Measurements from ENCODE around the gene CLIC4. TPM values are rescaled to one million over a fixed set of nuclear protein-coding genes. Genes with fewer than 3 reads are reported as not detected.

The CLIC4 gene
- total and polyA plus RNA-seq, 3 experiments from 2014 or later, result 0.18 to 13.2 (median 12.8) TPM

DNA sequence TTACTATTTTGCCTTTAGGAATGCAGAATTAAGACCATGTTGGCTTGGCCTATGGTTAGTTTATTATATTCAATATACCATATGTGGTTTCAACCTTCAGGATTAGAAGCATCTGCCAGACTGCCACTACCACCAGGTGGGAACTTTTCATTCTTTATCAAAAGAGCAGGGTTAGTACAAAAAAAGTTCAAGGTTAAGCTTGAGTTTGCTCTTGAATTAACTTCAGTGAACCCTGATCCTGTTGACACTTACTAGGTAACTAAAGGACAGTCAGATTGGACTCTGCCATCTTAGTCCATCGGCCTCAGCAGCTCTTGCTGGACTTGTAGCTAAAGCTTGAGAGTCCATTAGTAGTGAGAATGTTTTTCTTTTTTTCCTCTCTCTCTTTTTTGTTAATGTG, 22.1 kb downstream of the CLIC4 start:
- Mint-ChIP-seq H3K27ac (no peak overlapping the region), H3K36me3 (no peaks in the 10 kb centered on the region), H3K9me3 (no peaks in the 10 kb centered on the region), H3K27me3 (peaks cover 8 to 9% of the 10 kb centered on the region in 2 donors), H3K4me3 (no peak overlapping the region), H3K4me1 (no peaks in the 10 kb centered on the region)
- Histone ChIP-seq H3K4me1 (ENCODE audit: insufficient read depth, low read length) (no peaks in the 10 kb centered on the region), H3K4me3 (ENCODE audit: low read length) (no peak overlapping the region), H3K9me3 (ENCODE audit: low read length) (no peaks in the 10 kb centered on the region), H3K36me3 (ENCODE audit: insufficient read depth, low read length) (no peaks in the 10 kb centered on the region), H3K27me3 (ENCODE audit: insufficient read depth, low read length, poor library complexity, severe bottlenecking) (no peaks in the 10 kb centered on the region), H3K27ac (ENCODE audit: low read depth, low read length) (no peak overlapping the region)
- POLR2A ChIA-PET, result no interaction called here
- DNase-seq, result no peak
- CTCF ChIA-PET, result no interaction called here

DNA sequence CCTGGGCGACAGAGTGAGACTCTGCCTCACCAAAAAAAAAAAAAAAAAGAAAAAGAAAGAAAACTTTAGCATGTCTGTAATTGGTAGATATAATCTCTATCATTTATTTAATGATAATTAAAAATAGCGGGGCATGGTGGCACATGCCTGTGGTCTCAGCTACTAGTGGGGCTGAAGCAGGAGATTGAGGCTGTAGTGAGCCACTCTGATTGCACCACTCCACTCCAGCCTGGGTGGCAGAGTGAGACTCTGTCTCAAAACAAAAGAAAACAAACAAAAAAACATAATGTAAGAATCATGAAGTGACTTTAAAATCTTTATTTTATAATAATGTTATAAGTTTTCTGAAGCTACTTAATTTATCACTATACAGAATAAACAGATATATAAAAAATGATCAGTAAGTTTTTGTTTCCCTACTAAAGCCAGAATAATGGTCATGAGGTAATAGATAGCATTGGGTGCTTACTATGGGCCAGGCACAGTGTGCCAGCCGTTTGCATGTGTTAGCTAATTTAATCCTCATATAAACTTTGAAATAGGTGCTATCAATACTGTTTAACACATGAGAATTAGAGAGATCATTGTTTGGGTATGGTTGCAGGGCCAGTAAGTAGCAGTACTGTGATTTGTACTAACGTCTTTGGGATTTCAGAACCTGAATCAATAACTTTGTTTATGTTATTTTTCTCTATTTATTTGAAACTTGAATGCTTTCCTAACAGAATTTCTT, 23.8 kb downstream of the CLIC4 start:
- Histone ChIP-seq H3K27me3 (ENCODE audit: insufficient read depth, low read length, poor library complexity, severe bottlenecking) (no peaks in the 10 kb centered on the region), H3K36me3 (ENCODE audit: insufficient read depth, low read length) (no peaks in the 10 kb centered on the region), H3K27ac (ENCODE audit: low read depth, low read length) (no peak overlapping the region), H3K4me3 (ENCODE audit: low read length) (no peak overlapping the region), H3K4me1 (ENCODE audit: insufficient read depth, low read length) (no peaks in the 10 kb centered on the region), H3K9me3 (ENCODE audit: low read length) (no peaks in the 10 kb centered on the region)
- Mint-ChIP-seq H3K27ac (no peak overlapping the region), H3K4me3 (no peak overlapping the region), H3K36me3 (no peaks in the 10 kb centered on the region), H3K4me1 (no peaks in the 10 kb centered on the region), H3K27me3 (peaks cover 8 to 9% of the 10 kb centered on the region in 2 donors), H3K9me3 (no peaks in the 10 kb centered on the region)
- POLR2A ChIA-PET, result no interaction called here
- CTCF ChIA-PET, result interaction anchor here (1.2 kb wide), 1 partner anchor 9 kb away, joined by 3 read pairs; no protein-coding TSS in a partner anchor
- DNase-seq, result no peak

- Histone ChIP-seq H3K27ac (ENCODE audit: low read depth, low read length) (peak overlapping the region; percentile 6), H3K9me3 (ENCODE audit: low read length) (no peaks in the 10 kb centered on the region), H3K27me3 (ENCODE audit: insufficient read depth, low read length, poor library complexity, severe bottlenecking) (no peaks in the 10 kb centered on the region), H3K4me1 (ENCODE audit: insufficient read depth, low read length) (no peaks in the 10 kb centered on the region), H3K4me3 (ENCODE audit: low read length) (no peak overlapping the region), H3K36me3 (ENCODE audit: insufficient read depth, low read length) (no peaks in the 10 kb centered on the region)
- no peaks in the 10 kb centered on the region for H3K4me1 Mint-ChIP-seq
- peaks cover 5 to 8% of the 10 kb centered on the region in 2 donors for H3K27me3 Mint-ChIP-seq
- H3K36me3 Mint-ChIP-seq, result no peaks in the 10 kb centered on the region
- CTCF ChIA-PET, result interaction anchor here (1.2 kb wide), 1 partner anchor 8 kb away, joined by 3 read pairs; no protein-coding TSS in a partner anchor
- no peak overlapping the region for H3K4me3 Mint-ChIP-seq
- H3K27ac Mint-ChIP-seq, result no peak overlapping the region
- POLR2A ChIA-PET, result no interaction called here
- no peaks in the 10 kb centered on the region for H3K9me3 Mint-ChIP-seq
- DNase-seq, result no peak
Observed at GRCh38 chr1:24769656-24770651, 24.7 kb downstream of the CLIC4 start.

DNA sequence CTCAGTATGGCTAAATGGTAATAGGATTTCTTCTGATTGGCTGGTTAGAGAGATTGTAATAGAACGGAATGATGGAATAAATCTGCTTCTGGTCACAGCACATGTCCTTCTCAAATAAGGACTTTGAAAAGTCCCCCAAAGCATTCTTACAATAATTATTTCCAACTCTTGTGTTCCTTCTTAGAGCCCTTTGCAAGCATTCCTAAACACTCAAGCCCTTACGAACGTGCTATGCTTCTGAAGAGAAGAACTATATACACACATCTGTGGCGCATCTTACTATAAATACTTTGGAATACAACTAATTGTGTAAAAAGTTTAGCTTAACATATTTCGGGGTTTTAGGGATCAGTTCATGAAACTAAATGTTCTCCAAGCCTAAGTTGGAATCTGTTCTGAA, 25.6 kb downstream of the CLIC4 start:
- Mint-ChIP-seq H3K27me3 (peaks cover 0 to 9% of the 10 kb centered on the region in 2 donors), H3K36me3 (no peaks in the 10 kb centered on the region), H3K9me3 (no peaks in the 10 kb centered on the region), H3K27ac (no peak overlapping the region), H3K4me1 (no peaks in the 10 kb centered on the region), H3K4me3 (no peak overlapping the region)
- Histone ChIP-seq H3K27ac (ENCODE audit: low read depth, low read length) (no peak overlapping the region), H3K36me3 (ENCODE audit: insufficient read depth, low read length) (no peaks in the 10 kb centered on the region), H3K4me1 (ENCODE audit: insufficient read depth, low read length) (no peaks in the 10 kb centered on the region), H3K4me3 (ENCODE audit: low read length) (no peak overlapping the region), H3K27me3 (ENCODE audit: insufficient read depth, low read length, poor library complexity, severe bottlenecking) (no peaks in the 10 kb centered on the region), H3K9me3 (ENCODE audit: low read length) (no peaks in the 10 kb centered on the region)
- ChIA-PET POLR2A (no interaction called here), CTCF (interaction anchor here (1.5 kb wide), 1 partner anchor 82 kb away, joined by 3 read pairs; no protein-coding TSS in a partner anchor)
- no peak for DNase-seq

DNA sequence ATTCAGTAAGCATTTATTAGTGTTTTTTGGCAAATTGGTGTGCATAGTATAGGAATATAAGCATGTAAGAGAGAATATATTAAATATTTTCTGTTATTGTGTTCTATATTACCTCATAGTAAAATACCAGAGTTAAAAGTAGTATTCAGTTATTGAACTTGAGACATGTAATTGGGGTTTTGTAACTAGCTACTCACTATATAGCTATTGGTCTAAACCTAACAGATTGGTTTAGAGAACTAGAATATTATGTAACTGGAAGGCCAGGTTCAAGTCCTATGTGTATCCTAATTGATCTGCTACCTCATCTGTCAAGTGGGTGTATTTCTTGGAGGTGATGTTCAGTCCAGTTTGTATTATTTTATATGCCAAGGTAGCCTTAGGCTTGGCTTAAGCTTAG, 26.3 kb downstream of the CLIC4 start:
- Histone ChIP-seq H3K4me1 (ENCODE audit: insufficient read depth, low read length) (no peaks in the 10 kb centered on the region), H3K4me3 (ENCODE audit: low read length) (no peak overlapping the region), H3K27ac (ENCODE audit: low read depth, low read length) (no peak overlapping the region), H3K36me3 (ENCODE audit: insufficient read depth, low read length) (no peaks in the 10 kb centered on the region), H3K9me3 (ENCODE audit: low read length) (no peaks in the 10 kb centered on the region), H3K27me3 (ENCODE audit: insufficient read depth, low read length, poor library complexity, severe bottlenecking) (no peaks in the 10 kb centered on the region)
- Mint-ChIP-seq H3K27me3 (peaks cover 0 to 12% of the 10 kb centered on the region in 2 donors), H3K36me3 (no peaks in the 10 kb centered on the region), H3K9me3 (no peaks in the 10 kb centered on the region), H3K4me1 (no peaks in the 10 kb centered on the region), H3K4me3 (no peak overlapping the region), H3K27ac (no peak overlapping the region)
- ChIA-PET POLR2A (no interaction called here), CTCF (interaction anchor here (0.9 to 1.5 kb wide), 2 partner anchors 76 to 83 kb away, joined by 3 read pairs; no protein-coding TSS in a partner anchor)
- DNase-seq, result no peak

GRCh38 chr1:24773618-24774017, 28.4 kb downstream of the CLIC4 start:
- H3K27ac ChIP-seq (ENCODE audit: low read depth, low read length), result no peak overlapping the region
- Mint-ChIP-seq H3K27me3 (peaks cover 0 to 5% of the 10 kb centered on the region in 2 donors), H3K27ac (no peak overlapping the region), H3K4me1 (no peaks in the 10 kb centered on the region), H3K36me3 (no peaks in the 10 kb centered on the region), H3K9me3 (no peaks in the 10 kb centered on the region), H3K4me3 (no peak overlapping the region)
- no peak for DNase-seq
- no peaks in the 10 kb centered on the region for H3K4me1 ChIP-seq (ENCODE audit: insufficient read depth, low read length)
- H3K27me3 ChIP-seq (ENCODE audit: insufficient read depth, low read length, poor library complexity, severe bottlenecking), result no peaks in the 10 kb centered on the region
- no peaks in the 10 kb centered on the region for H3K36me3 ChIP-seq (ENCODE audit: insufficient read depth, low read length)
- no peaks in the 10 kb centered on the region for H3K9me3 ChIP-seq (ENCODE audit: low read length)
- no peak overlapping the region for H3K4me3 ChIP-seq (ENCODE audit: low read length)
- ChIA-PET CTCF (no interaction called here), POLR2A (no interaction called here)

DNA sequence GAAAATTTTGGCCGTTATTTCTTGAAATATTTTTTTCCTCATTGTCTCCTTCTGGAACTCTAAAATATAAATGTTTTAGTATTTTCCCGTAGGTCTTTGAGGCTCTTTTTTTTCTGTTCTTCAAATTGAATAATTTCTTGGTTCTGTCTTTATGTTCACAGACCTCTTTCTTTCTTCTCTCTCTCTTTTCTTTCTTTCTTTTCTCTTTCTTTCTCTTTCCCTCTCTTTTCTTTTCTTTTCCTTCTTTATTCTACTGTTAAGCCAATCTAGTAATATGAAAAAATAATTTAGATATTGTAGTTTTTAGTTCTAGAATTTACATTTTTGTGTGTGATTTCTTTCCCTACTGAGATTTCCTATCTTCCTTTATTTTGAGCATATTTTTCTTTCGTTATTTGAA, 30.1 kb downstream of the CLIC4 start:
- H3K4me3 ChIP-seq (ENCODE audit: low read length), result no peak overlapping the region
- H3K27ac ChIP-seq (ENCODE audit: low read depth, low read length), result no peak overlapping the region
- no peak for DNase-seq
- H3K27ac Mint-ChIP-seq, result peak overlapping the region in 1 of 8 donors; percentile 69
- CTCF ChIA-PET, result no interaction called here
- no peaks in the 10 kb centered on the region for H3K27me3 ChIP-seq (ENCODE audit: insufficient read depth, low read length, poor library complexity, severe bottlenecking)
- H3K36me3 ChIP-seq (ENCODE audit: insufficient read depth, low read length), result no peaks in the 10 kb centered on the region
- H3K4me1 Mint-ChIP-seq, result no peaks in the 10 kb centered on the region
- no peaks in the 10 kb centered on the region for H3K36me3 Mint-ChIP-seq
- H3K27me3 Mint-ChIP-seq, result peaks cover 0 to 5% of the 10 kb centered on the region in 2 donors
- POLR2A ChIA-PET, result no interaction called here
- H3K4me1 ChIP-seq (ENCODE audit: insufficient read depth, low read length), result no peaks in the 10 kb centered on the region
- no peaks in the 10 kb centered on the region for H3K9me3 Mint-ChIP-seq
- H3K4me3 Mint-ChIP-seq, result no peak overlapping the region
- no peaks in the 10 kb centered on the region for H3K9me3 ChIP-seq (ENCODE audit: low read length)

DNA sequence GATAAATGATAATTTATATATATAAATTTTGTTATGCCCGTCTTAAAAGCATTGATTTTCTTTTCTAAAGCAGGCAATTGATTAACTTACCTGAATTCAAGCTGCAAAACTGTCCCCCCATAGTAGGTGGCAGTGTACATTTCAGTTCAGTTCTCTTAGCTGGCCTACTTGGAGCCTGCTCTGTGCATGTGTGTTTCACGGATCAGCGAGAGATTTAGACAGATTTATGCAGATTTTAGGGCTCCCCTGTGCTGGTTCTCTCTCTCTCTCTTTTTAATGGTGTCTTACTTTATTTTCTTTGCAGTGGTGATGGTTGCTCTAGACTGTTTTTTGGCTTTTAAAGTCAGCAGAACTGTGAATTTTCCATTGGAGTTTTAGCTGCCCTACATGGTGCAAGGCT, 30.7 kb downstream of the CLIC4 start:
- peak overlapping the region in 1 of 8 donors; percentile 5 for H3K27ac Mint-ChIP-seq
- no peaks in the 10 kb centered on the region for H3K4me1 Mint-ChIP-seq
- ChIA-PET CTCF (no interaction called here), POLR2A (no interaction called here)
- H3K4me3 Mint-ChIP-seq, result no peak overlapping the region
- no peaks in the 10 kb centered on the region for H3K4me1 ChIP-seq (ENCODE audit: insufficient read depth, low read length)
- no peaks in the 10 kb centered on the region for H3K36me3 Mint-ChIP-seq
- no peaks in the 10 kb centered on the region for H3K36me3 ChIP-seq (ENCODE audit: insufficient read depth, low read length)
- no peak overlapping the region for H3K4me3 ChIP-seq (ENCODE audit: low read length)
- H3K27ac ChIP-seq (ENCODE audit: low read depth, low read length), result no peak overlapping the region
- H3K9me3 Mint-ChIP-seq, result no peaks in the 10 kb centered on the region
- H3K27me3 ChIP-seq (ENCODE audit: insufficient read depth, low read length, poor library complexity, severe bottlenecking), result no peaks in the 10 kb centered on the region
- no peaks in the 10 kb centered on the region for H3K9me3 ChIP-seq (ENCODE audit: low read length)
- DNase-seq, result no peak
- H3K27me3 Mint-ChIP-seq, result peaks cover 0 to 5% of the 10 kb centered on the region in 2 donors

All from CD8-positive, alpha-beta memory T cell (primary cell).